GM12878 (cell line): ENCODE data around the gene FRAS1. TPM values are rescaled to one million over a fixed set of nuclear protein-coding genes. Genes with fewer than 3 reads are reported as not detected.
A peak's percentile ranks its signal among the peaks of the same experiment; 100 is the strongest.

ENCODE experiments used
- ATAC-seq: fragments of 200-7000 bp; cut with Tn5 transposase; 3 replicates; pipeline ENCODE4 v1.9.1; 2020; ENCODE audit warnings: mild to moderate bottlenecking, moderate library complexity
- BruUV-seq: library from RNA; stranded (reverse); fragments of 400-500 nt; replicated peaks from 2 replicates; lab custom pipeline; 2021; lab: Mats Ljungman, UMichigan
- CTCF ChIA-PET: fragments of 300-600 bp; sonication (Branson Sonifier 250); formaldehyde crosslinking; extraction: SDS; loops from one replicate; lab custom pipeline; 2021; ENCODE audit warnings: inconsistent platforms; lab: Yijun Ruan, JAX
- POLR2A ChIA-PET: fragments of 350-600 bp; formaldehyde crosslinking; extraction: SDS; loops from one replicate; lab custom pipeline; 2021; ENCODE audit warnings: inconsistent platforms; lab: Charles Lee
- RAD21 ChIA-PET: fragments of 300-600 bp; sonication (Branson Sonifier 250); formaldehyde crosslinking; loops from one replicate; lab custom pipeline; 2023; ENCODE audit warnings: antibody characterized with exemption; ENCODE audit not compliant: unreplicated experiment; lab: Charles Lee
- SMC1A ChIA-PET: fragments of 300-600 bp; sonication (Branson Sonifier 250); formaldehyde crosslinking; loops from one replicate; lab custom pipeline; 2023; ENCODE audit not compliant: unreplicated experiment, uncharacterized antibody; lab: Charles Lee
- DNase-seq: peaks from one replicate; pipeline ENCODE4 v3.0.0-alpha.2; 2011; ENCODE audit warnings: low read depth, low spot score
- FAIRE-seq: peaks from 3 replicates; lab custom pipeline; 2011; peaks lifted over from hg19 to GRCh38; lab: Jason Lieb, UNC
- H2AFZ ChIP-seq: 2 replicates; pipeline ENCODE4 v1.6.0; 2011; ENCODE audit warnings: low read depth, low read length, control low read depth; ENCODE audit not compliant: control insufficient read depth
- H3K27ac ChIP-seq: 2 replicates; pipeline ENCODE4 v1.5.1; 2011; ENCODE audit warnings: control low read depth; ENCODE audit not compliant: control insufficient read depth, insufficient read depth
- H3K27me3 ChIP-seq, 2 experiments: replicated peaks in 1 of 2; 2 replicates each; pipeline versions ENCODE4 v1.6.0 to v1.6.1; 2011; ENCODE audit warnings: low read length in 1 of 2; ENCODE audit not compliant: control insufficient read depth in 2 of 2, insufficient read depth in 2 of 2
- H3K36me3 ChIP-seq, 2 experiments: 2 replicates each; pipeline ENCODE4 v1.5.1; 2011; ENCODE audit warnings: low read length in 1 of 2; ENCODE audit not compliant: control insufficient read depth in 2 of 2, insufficient read depth in 2 of 2
- H3K4me1 ChIP-seq: 2 replicates; pipeline ENCODE4 v1.6.1; 2011; ENCODE audit warnings: mild to moderate bottlenecking, low read length, moderate library complexity, mixed read lengths; ENCODE audit not compliant: control insufficient read depth, insufficient read depth
- H3K4me2 ChIP-seq: 2 replicates; pipeline ENCODE4 v1.6.0; 2011; ENCODE audit warnings: control low read depth; ENCODE audit not compliant: control insufficient read depth, insufficient read depth
- H3K4me3 ChIP-seq: fragments of 200-600 bp; sonication (generic); 2 replicates; pipeline ENCODE4 v1.5.1; 2016
- H3K79me2 ChIP-seq: 2 replicates; pipeline ENCODE4 v1.6.0; 2011; ENCODE audit warnings: low read length; ENCODE audit not compliant: control insufficient read depth, insufficient read depth
- H3K9ac ChIP-seq: 2 replicates; pipeline ENCODE4 v1.8.0; 2011; ENCODE audit warnings: low read length, control low read depth, mixed read lengths; ENCODE audit not compliant: control insufficient read depth, insufficient read depth
- H3K9me3 ChIP-seq: replicated peaks from 3 replicates; pipeline ENCODE4 v1.5.1; 2011; ENCODE audit warnings: mild to moderate bottlenecking, low read length; ENCODE audit not compliant: control insufficient read depth, insufficient read depth
- H4K20me1 ChIP-seq: 2 replicates; pipeline ENCODE4 v1.6.0; 2011; ENCODE audit not compliant: control insufficient read depth, insufficient read depth
- BACH1 ChIP-seq: fragments of 450-650 bp; IDR thresholded peaks from 2 replicates; pipeline ENCODE4 v1.6.1; 2017; ENCODE audit warnings: mild to moderate bottlenecking, borderline replicate concordance
- ELK1 ChIP-seq: IDR thresholded peaks from 2 replicates; pipeline ENCODE4 v1.6.1; 2012; ENCODE audit warnings: low read depth, low read length, improper control_type of control experiment
- NR2C1 ChIP-seq: fragments of 450-650 bp; IDR thresholded peaks from 2 replicates; pipeline ENCODE4 v1.6.1; 2017; ENCODE audit warnings: antibody characterized with exemption, mild to moderate bottlenecking, moderate library complexity
- RB1 ChIP-seq: fragments of 450-650 bp; formaldehyde crosslinking; IDR thresholded peaks from 2 replicates; pipeline ENCODE4 v1.6.1; 2017; ENCODE audit warnings: mild to moderate bottlenecking, borderline replicate concordance
- RFX5 ChIP-seq: IDR thresholded peaks from 2 replicates; pipeline ENCODE4 v1.6.1; 2011; ENCODE audit warnings: low read depth, low read length, improper control_type of control experiment
- SRF ChIP-seq, 2 experiments: IDR thresholded peaks; 2 replicates each; pipeline ENCODE4 v1.6.1; 2011; ENCODE audit warnings: low read depth in 2 of 2, low read length in 2 of 2, mild to moderate bottlenecking in 1 of 2, moderate library complexity in 1 of 2
- ZNF24 ChIP-seq: fragments of 450-650 bp; IDR thresholded peaks from 2 replicates; pipeline ENCODE4 v1.6.1; 2017; ENCODE audit warnings: antibody characterized with exemption, mild to moderate bottlenecking
- WGBS: methylation state at CpG from one replicate; pipeline ENCODE4 v1.1.6; 2016; ENCODE audit warnings: low lambda C conversion rate; ENCODE audit not compliant: insufficient replicate concordance, insufficient coverage; ENCODE audit errors: missing lambda C conversion rate; 5-methylcytosine and 5-hydroxymethylcytosine counted together
- in situ Hi-C: fragments of 300-500 bp; cut with MboI; formaldehyde crosslinking; loops from 9 replicates; pipeline ENCODE4 v1.14.3; 2018; ENCODE audit warnings: mixed read lengths
- intact Hi-C: fragments of 100-400 bp; cut with micrococcal nuclease; formaldehyde crosslinking; loops from one replicate; pipeline ENCODE4 v1.14.2; 2022; ENCODE audit not compliant: unreplicated experiment
- polyA plus RNA-seq, 11 experiments: library from polyadenylated mRNA; depleted of rRNA in 4 of 11; unstranded in 6 of 11; stranded (reverse) in 5 of 11; fragments of >200 nt; fragmentation: Nextera tagmentation in 4 of 11; fragmentation: Illumina TruSeq in 1 of 11; extraction: Ambion mirVana in 4 of 11; extraction: Trizol in 1 of 11; gene quantifications; 1 replicate in 1 of 11; 2 replicates in 10 of 11; pipeline versions ENCODE4 v1.2.1 to v1.2.3, GENCODE V29; 2011 to 2016; ENCODE audit warnings: inconsistent platforms in 2 of 11, missing spikeins in 2 of 11, low read depth in 1 of 11
- total RNA-seq, 4 experiments: library from RNA; depleted of rRNA in 3 of 4; stranded (reverse); fragments of >200 nt in 3 of 4; fragmentation: Illumina TruSeq in 1 of 4; extraction: Trizol in 1 of 4; gene quantifications; 2 replicates each; pipeline versions ENCODE4 v1.2.1 to v1.2.3, GENCODE V29; 2013 to 2021

Gene FRAS1
- total and polyA plus RNA-seq, 10 of the 15 experiments (the other 5 are each of a cell fraction or from before 2014, with no cell fraction given) = 0.08 to 11.7 (median 0.20) TPM

GRCh38 chr4:78527103-78527502 lies 470.0 kb downstream of the FRAS1 start:
- ChIA-PET RAD21 (no interaction called here), SMC1A (interaction anchor here (2.0 kb wide), 1 partner anchor 24 kb away, joined by 4 read pairs; the partner anchor contains the start of gene ANXA3), POLR2A (no interaction called here), CTCF (interaction anchor here (1.9 kb wide), 1 partner anchor 468 kb away, joined by 4 read pairs; no protein-coding TSS in a partner anchor)
- no peaks in the 10 kb centered on the region for H3K9me3 ChIP-seq
- no peak overlapping the region for H3K4me2 ChIP-seq
- WGBS = 19% methylated on average over 1 of the region's 1 CpG
- no peaks in the 10 kb centered on the region for H3K4me1 ChIP-seq
- TF ChIP-seq ZNF24 (peak; percentile 65; the same call in 1 of the 2 replicates), ELK1 (no peak)
- no peak for DNase-seq
- no peaks in the 10 kb centered on the region for H3K79me2 ChIP-seq
- in situ Hi-C loops (no loop called here), intact Hi-C loops (no loop called here)
- no peaks in the 10 kb centered on the region for H3K36me3 ChIP-seq
- no TSS peak for BruUV-seq
- H3K4me3 ChIP-seq = no peak overlapping the region
- no peak overlapping the region for H3K27ac ChIP-seq
- no peak overlapping the region for H2AFZ ChIP-seq
- no peaks in the 10 kb centered on the region for H4K20me1 ChIP-seq
- no peak for ATAC-seq
- peaks cover 0 to 3% of the 10 kb centered on the region in 2 experiments; a peak in 1 of 4 replicates for H3K27me3 ChIP-seq
- no peak overlapping the region for H3K9ac ChIP-seq
- no peak for FAIRE-seq

GRCh38 chr4:78527555-78527954 lies 470.4 kb downstream of the FRAS1 start:
- TF ChIP-seq RB1 (no peak), NR2C1 (no peak), SRF (IDR thresholded peaks at IDR 0.05; ENCODE audit: low read depth in 2 of 2, low read length in 2 of 2) (no peak), BACH1 (no peak), RFX5 (no peak)
- Histone ChIP-seq H3K4me2 (no peak overlapping the region), H3K27me3 (peaks cover 0 to 3% of the 10 kb centered on the region in 2 experiments; a peak in 1 of 4 replicates), H3K9me3 (no peaks in the 10 kb centered on the region), H4K20me1 (no peaks in the 10 kb centered on the region), H3K79me2 (no peaks in the 10 kb centered on the region), H3K9ac (no peak overlapping the region), H3K27ac (no peak overlapping the region), H3K36me3 (no peaks in the 10 kb centered on the region), H3K4me3 (no peak overlapping the region), H2AFZ (no peak overlapping the region), H3K4me1 (no peaks in the 10 kb centered on the region)
- DNase-seq = no peak
- no peak for FAIRE-seq
- WGBS = 3% methylated on average over 4 of the region's 4 CpGs
- intact Hi-C loops = no loop called here
- BruUV-seq = no TSS peak
- ATAC-seq = no peak
- CTCF ChIA-PET = no interaction called here
- SMC1A ChIA-PET = interaction anchor here (0.7 to 2.0 kb wide), 2 partner anchors 24 to 85 kb away, joined by 3 to 4 read pairs; partner anchors contain the start of gene ANXA3
- POLR2A ChIA-PET = no interaction called here
- RAD21 ChIA-PET = no interaction called here
- in situ Hi-C loops = no loop called here
